Measurements from ENCODE around the gene AOPEP.

The AOPEP gene

DNA sequence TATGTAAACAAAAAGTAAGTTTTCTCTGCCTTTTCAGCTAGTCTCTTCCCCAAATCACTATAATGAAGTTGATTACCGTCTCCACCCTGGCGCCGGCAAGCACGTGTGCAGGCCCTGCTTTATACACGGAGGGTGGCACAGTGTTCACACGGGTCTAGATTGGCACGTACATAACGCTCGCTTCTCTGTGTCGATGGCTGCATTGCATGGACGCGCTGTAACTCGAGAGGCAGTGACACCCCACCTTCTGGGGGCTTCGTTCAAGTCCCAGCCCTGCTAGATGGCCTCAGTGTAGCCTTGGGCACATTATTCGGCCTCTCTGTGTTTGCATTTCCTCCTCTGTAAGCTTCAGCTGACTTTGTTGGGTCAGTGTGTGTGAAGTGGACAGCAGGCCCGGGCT, 367.1 kb downstream of the AOPEP start:
- no peak for DNase-seq (ENCODE audit: low spot score)
- ChIA-PET POLR2A (ENCODE audit: low non-redundant PET) (no interaction called here), CTCF (interaction anchor here (0.6 to 2.1 kb wide), 4 partner anchors 27 to 37 kb away, joined by 3 to 7 read pairs (median 4); no protein-coding TSS in a partner anchor)
- TF ChIP-seq, protein P1, sequence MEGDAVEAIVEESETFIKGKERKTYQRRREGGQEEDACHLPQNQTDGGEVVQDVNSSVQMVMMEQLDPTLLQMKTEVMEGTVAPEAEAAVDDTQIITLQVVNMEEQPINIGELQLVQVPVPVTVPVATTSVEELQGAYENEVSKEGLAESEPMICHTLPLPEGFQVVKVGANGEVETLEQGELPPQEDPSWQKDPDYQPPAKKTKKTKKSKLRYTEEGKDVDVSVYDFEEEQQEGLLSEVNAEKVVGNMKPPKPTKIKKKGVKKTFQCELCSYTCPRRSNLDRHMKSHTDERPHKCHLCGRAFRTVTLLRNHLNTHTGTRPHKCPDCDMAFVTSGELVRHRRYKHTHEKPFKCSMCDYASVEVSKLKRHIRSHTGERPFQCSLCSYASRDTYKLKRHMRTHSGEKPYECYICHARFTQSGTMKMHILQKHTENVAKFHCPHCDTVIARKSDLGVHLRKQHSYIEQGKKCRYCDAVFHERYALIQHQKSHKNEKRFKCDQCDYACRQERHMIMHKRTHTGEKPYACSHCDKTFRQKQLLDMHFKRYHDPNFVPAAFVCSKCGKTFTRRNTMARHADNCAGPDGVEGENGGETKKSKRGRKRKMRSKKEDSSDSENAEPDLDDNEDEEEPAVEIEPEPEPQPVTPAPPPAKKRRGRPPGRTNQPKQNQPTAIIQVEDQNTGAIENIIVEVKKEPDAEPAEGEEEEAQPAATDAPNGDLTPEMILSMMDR (conservative IDR thresholded peaks at IDR 0.05; ENCODE audit: low read depth) = no peak
- peak overlapping the region; percentile 98 for H3K27ac ChIP-seq

DNA sequence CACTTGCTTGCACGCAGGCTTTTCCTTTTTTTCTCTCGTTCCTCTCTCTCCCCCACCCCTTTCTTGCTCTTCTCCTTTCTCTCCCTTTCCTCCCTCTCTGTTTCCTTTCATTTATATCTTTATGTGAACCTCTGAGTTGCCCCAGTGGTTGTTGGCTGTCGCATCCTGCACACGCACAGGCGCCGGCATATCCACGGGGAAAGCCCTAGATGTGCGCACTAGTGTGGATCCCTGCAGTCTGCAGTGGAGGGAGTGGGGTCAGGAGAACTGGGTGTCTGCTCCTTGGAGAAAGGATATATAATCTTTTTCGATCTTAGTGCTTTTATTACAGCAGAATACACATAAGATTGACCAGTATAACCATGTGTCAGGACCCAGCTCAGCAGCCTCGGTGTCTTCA, 367.5 kb downstream of the AOPEP start:
- TF ChIP-seq, protein P1 (conservative IDR thresholded peaks at IDR 0.05; ENCODE audit: low read depth) = no peak
- no peak for DNase-seq (ENCODE audit: low spot score)
- ChIA-PET CTCF (interaction anchor here (1.2 to 1.8 kb wide), 2 partner anchors 34 to 37 kb away, joined by 3 to 6 read pairs; no protein-coding TSS in a partner anchor), POLR2A (ENCODE audit: low non-redundant PET) (no interaction called here)
- peak overlapping the region; percentile 98 for H3K27ac ChIP-seq

DNA sequence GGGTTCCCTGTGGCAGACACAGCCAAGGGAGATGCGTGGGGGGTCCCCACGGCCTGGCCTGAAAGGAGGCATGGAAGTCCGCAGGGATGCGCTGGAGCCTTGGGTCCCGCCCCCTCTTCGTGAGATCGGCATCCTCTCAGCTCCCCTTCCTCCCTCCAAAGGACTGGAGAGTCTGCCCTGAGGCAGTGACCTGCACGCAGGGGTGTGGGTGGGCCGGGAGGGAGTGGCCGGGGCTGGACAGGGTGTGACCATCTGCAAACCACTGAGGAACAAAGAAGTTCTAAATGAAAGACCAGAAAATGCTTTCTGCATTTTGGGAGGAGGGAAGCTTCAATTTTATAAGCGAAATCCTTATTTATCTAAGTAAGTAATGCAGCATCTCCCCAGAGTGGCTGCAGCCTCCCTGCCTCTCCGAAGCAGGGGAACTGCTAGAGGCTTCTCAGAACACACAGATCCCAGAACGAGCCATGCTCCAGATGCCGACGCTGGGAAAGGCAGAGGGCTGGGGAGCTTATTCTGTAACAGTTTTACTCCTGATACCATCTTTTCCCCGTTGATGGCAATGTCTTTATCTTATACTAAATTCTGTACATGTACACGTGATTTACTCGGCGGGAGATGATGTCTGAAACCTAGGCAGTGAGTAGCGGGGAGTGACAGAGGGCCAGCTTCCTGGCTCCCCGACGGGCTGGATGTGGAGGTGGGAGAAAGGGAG, 369.3 kb downstream of the AOPEP start:
- POLR2A ChIA-PET (ENCODE audit: low non-redundant PET) = no interaction called here
- no peak for DNase-seq (ENCODE audit: low spot score)
- H3K27ac ChIP-seq = peak overlapping the region; percentile 98
- TF ChIP-seq, protein P1 (conservative IDR thresholded peaks at IDR 0.05; ENCODE audit: low read depth) = no peak
- CTCF ChIA-PET = no interaction called here

DNA sequence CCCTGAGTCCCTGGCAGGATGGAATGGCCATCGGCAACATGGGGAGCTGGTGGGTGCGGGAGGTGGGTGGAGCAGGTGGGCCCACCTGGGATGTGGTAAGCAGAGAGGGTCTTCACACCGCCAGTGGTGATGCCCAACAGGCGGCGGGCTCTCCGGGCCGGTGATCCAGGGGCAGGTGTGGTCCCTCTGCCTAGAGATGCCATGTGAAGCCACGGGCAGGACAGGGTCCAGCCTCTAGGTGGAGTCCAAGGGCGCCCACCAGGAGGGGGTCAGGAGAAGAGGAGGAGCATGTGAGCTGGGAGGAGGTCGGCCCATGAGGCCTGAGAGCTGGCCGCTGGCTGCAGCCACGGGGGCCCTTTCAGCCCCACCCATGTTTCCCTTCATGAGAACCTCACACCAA, 369.9 kb downstream of the AOPEP start:
- peak overlapping the region; percentile 98 for H3K27ac ChIP-seq
- ChIA-PET CTCF (no interaction called here), POLR2A (ENCODE audit: low non-redundant PET) (no interaction called here)
- TF ChIP-seq, protein P1 (conservative IDR thresholded peaks at IDR 0.05; ENCODE audit: low read depth) = no peak
- no peak for DNase-seq (ENCODE audit: low spot score)

DNA sequence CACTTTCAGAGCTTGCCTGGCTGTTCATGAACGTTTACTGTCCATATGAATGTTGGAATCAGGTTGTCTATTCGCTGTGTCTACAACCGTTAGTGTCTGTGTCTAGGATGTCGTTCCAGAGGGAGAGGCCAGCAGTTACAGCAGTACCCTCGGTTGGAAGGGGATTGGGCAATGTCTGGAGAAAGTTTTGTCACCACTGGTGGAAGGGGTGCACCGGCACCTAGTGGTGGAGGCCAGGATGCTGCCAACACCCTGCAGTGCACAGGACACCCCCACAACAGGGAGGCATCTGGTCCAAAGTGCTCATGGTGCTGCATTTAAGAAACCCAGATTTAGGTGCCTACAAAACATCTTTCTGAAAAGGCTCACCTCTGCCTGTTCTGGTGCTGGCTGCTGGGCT, 370.3 kb downstream of the AOPEP start:
- POLR2A ChIA-PET (ENCODE audit: low non-redundant PET) = no interaction called here
- CTCF ChIA-PET = no interaction called here

DNA sequence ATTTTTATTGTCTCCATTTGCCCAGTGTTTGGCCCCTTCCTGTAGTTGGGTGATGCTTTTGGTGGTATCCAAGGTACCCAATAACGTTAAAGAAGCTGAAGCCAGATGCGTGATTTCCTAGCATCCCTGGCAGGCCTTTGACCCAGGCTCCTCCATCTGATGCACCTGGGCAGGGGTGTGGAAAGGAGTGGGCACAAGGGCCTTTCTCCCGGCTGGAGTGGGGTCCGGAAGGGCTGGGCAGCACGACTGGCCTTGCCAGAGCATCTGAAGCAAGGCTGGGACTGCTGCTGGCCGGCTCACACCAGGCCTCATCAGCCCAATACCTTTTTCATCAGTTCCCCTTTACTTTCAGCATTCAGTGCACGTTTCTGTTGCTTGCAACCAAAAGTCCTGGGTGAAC, 370.8 kb downstream of the AOPEP start:
- ChIA-PET POLR2A (ENCODE audit: low non-redundant PET) (no interaction called here), CTCF (no interaction called here)
- TF ChIP-seq, protein P1 (conservative IDR thresholded peaks at IDR 0.05; ENCODE audit: low read depth) = no peak
- DNase-seq (ENCODE audit: low spot score) = no peak
- peak overlapping the region; percentile 98 for H3K27ac ChIP-seq

More for the DNA sequence above, 370.3 kb downstream of the AOPEP start:
- DNase-seq (ENCODE audit: low spot score) = no peak
- TF ChIP-seq, protein P1 (conservative IDR thresholded peaks at IDR 0.05; ENCODE audit: low read depth) = no peak
- peak overlapping the region; percentile 98 for H3K27ac ChIP-seq
